Endothelial cell (in vitro differentiated cells): ENCODE data around the gene GLE1. TPM values are rescaled to one million over a fixed set of nuclear protein-coding genes. Genes with fewer than 3 reads are reported as not detected.

Experiments used
- DNase-seq: peaks from one replicate; pipeline ENCODE4 v3.0.0; 2021; ENCODE audit warnings: low spot score
- H3K27ac Mint-ChIP-seq: one replicate; pipeline ENCODE4 v1.8.0; 2021; ENCODE audit warnings: mixed read lengths, inconsistent platforms; ENCODE audit not compliant: unreplicated experiment
- H3K27me3 Mint-ChIP-seq: one replicate; pipeline ENCODE4 v1.8.0; 2021; ENCODE audit warnings: mild to moderate bottlenecking, moderate library complexity, mixed read lengths, inconsistent platforms; ENCODE audit not compliant: unreplicated experiment
- H3K36me3 Mint-ChIP-seq: one replicate; pipeline ENCODE4 v1.8.0; 2021; ENCODE audit warnings: mild to moderate bottlenecking, low read depth, mixed read lengths, inconsistent platforms; ENCODE audit not compliant: unreplicated experiment
- H3K4me1 Mint-ChIP-seq: one replicate; pipeline ENCODE4 v1.8.0; 2021; ENCODE audit warnings: mild to moderate bottlenecking, mixed read lengths, inconsistent platforms; ENCODE audit not compliant: unreplicated experiment
- H3K4me3 Mint-ChIP-seq: one replicate; pipeline ENCODE4 v1.8.0; 2021; ENCODE audit warnings: mild to moderate bottlenecking, mixed read lengths, inconsistent platforms; ENCODE audit not compliant: unreplicated experiment
- H3K9me3 Mint-ChIP-seq: one replicate; pipeline ENCODE4 v1.8.0; 2021; ENCODE audit warnings: mixed read lengths, inconsistent platforms; ENCODE audit not compliant: unreplicated experiment
- total RNA-seq: library from RNA; stranded (reverse); fragmentation: NEBNext Ultra II Directional; extraction: Animal tissue kit (Norgen Biotek cat#: 25700); gene quantifications from one replicate; pipeline ENCODE4 v1.2.1, GENCODE V29; 2021; ENCODE audit not compliant: unreplicated experiment
- TF ChIP-seq, protein P1 (sequence below): fragments of 200-600 bp; sonication (generic); IDR thresholded peaks from one replicate; pipeline ENCODE4 v1.5.0; 2021; ENCODE audit warnings: antibody characterized with exemption; ENCODE audit not compliant: unreplicated experiment

Gene GLE1
- total RNA-seq, 1 donor from 2014 or later, result 17.5 TPM

- H3K36me3 Mint-ChIP-seq, result peaks cover 61% of the 10 kb centered on the region
- no peak for DNase-seq
- no peak overlapping the region for H3K27ac Mint-ChIP-seq
- no peaks in the 10 kb centered on the region for H3K9me3 Mint-ChIP-seq
- H3K27me3 Mint-ChIP-seq, result peaks cover 2% of the 10 kb centered on the region
- peaks cover 6% of the 10 kb centered on the region for H3K4me1 Mint-ChIP-seq
- TF ChIP-seq, protein P1, sequence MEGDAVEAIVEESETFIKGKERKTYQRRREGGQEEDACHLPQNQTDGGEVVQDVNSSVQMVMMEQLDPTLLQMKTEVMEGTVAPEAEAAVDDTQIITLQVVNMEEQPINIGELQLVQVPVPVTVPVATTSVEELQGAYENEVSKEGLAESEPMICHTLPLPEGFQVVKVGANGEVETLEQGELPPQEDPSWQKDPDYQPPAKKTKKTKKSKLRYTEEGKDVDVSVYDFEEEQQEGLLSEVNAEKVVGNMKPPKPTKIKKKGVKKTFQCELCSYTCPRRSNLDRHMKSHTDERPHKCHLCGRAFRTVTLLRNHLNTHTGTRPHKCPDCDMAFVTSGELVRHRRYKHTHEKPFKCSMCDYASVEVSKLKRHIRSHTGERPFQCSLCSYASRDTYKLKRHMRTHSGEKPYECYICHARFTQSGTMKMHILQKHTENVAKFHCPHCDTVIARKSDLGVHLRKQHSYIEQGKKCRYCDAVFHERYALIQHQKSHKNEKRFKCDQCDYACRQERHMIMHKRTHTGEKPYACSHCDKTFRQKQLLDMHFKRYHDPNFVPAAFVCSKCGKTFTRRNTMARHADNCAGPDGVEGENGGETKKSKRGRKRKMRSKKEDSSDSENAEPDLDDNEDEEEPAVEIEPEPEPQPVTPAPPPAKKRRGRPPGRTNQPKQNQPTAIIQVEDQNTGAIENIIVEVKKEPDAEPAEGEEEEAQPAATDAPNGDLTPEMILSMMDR, result no peak
- H3K4me3 Mint-ChIP-seq, result no peak overlapping the region
Measured at GRCh38 chr9:128485414-128485855, 19.1 kb upstream of the GLE1 start.

DNA sequence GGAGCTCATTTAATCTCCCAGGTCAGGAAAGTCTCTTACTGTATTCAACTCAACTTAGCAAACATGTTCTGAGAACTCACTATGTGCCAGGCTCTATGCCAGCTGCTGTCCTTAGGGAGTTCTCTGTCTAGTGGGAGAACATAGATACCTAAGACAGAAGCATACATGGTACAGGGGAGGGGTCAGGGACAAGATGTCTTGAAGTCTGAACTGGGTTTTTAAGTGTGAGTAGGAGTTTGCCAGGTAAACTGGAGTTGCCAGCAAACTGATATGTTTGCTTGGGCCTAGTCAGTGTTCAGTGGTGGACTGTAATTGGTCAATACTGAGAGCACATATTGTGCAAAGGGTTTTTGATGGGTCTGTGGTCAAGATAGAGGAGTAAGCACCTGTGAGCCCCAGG, 18.3 kb upstream of the GLE1 start:
- H3K27ac Mint-ChIP-seq, result no peak overlapping the region
- TF ChIP-seq, protein P1, result no peak

DNA sequence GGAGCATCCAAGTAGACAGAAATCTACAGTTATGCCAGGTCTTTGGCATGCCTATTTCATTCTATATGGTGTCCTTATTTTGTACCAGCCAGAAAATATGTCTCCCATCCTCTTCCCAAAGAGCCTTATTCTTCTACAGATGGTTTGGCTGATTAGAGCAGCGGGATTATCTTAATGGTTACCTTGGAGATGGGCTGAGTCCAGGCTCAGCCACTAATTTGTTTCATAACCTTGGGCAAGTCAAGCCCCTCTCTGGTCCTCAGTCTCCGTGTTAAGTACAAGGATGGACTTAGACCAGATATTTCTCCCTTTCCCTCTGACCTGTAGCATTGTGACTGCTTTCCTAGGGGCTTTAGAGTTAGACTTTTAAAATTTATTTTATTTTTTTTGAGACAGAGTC, 11.1 kb upstream of the GLE1 start:
- Mint-ChIP-seq H3K9me3 (no peaks in the 10 kb centered on the region), H3K27me3 (peaks cover 3% of the 10 kb centered on the region), H3K4me1 (peaks cover 36% of the 10 kb centered on the region), H3K27ac (peak overlapping the region; percentile 96), H3K4me3 (no peak overlapping the region), H3K36me3 (peaks cover 45% of the 10 kb centered on the region)
- TF ChIP-seq, protein P1, result no peak
- no peak for DNase-seq

More for the DNA sequence above, 18.3 kb upstream of the GLE1 start:
- no peak for DNase-seq
- Mint-ChIP-seq H3K4me3 (peak overlapping the region; percentile 38), H3K27me3 (peaks cover 2% of the 10 kb centered on the region), H3K36me3 (peaks cover 60% of the 10 kb centered on the region), H3K9me3 (no peaks in the 10 kb centered on the region), H3K4me1 (peaks cover 6% of the 10 kb centered on the region)

DNA sequence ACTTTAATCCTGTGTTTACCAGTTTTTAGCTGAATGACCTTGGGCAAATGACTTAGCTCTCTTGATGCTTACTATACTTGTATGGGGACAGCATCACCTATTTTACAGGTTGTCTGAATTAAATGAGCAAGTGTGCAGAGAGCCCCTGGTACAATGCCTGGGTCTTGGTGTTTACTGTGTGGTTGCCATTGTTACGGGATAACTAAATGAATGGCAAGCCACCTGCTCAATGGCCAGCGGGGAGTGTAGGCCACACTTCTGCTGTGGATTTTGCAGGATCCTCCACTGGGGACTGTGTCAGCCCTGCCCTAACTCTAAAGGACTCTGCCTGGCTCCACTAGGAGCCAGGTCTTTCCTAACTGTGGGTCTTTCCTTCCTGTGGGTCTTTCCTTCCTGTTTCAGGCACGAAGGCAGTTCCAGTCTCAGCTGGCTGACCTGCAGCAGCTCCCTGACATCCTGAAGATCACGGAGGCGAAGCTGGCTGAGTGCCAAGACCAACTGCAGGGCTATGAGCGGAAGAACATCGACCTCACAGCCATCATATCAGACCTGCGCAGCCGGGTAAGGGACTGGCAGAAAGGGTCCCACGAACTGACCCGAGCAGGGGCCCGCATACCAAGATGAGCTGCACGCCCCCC, 10.3 kb upstream of the GLE1 start:
- peaks cover 3% of the 10 kb centered on the region for H3K27me3 Mint-ChIP-seq
- peaks cover 36% of the 10 kb centered on the region for H3K4me1 Mint-ChIP-seq
- peak overlapping the region; percentile 11 for H3K4me3 Mint-ChIP-seq
- TF ChIP-seq, protein P1, result no peak
- DNase-seq, result peak; percentile 90
- peak overlapping the region; percentile 96 for H3K27ac Mint-ChIP-seq
- no peaks in the 10 kb centered on the region for H3K9me3 Mint-ChIP-seq
- H3K36me3 Mint-ChIP-seq, result peaks cover 48% of the 10 kb centered on the region

GRCh38 chr9:128494746-128495129, 9.8 kb upstream of the GLE1 start:
- no peak for DNase-seq
- peak overlapping the region; percentile 96 for H3K27ac Mint-ChIP-seq
- peaks cover 45% of the 10 kb centered on the region for H3K36me3 Mint-ChIP-seq
- H3K4me1 Mint-ChIP-seq, result peaks cover 39% of the 10 kb centered on the region
- peaks cover 3% of the 10 kb centered on the region for H3K27me3 Mint-ChIP-seq
- no peaks in the 10 kb centered on the region for H3K9me3 Mint-ChIP-seq
- H3K4me3 Mint-ChIP-seq, result peak overlapping the region; percentile 69
- TF ChIP-seq, protein P1, result no peak
